NCI-H146 (cell line): ENCODE results near the gene MDM2.
"Not testable (repeated sequence)": the region's sequence is repeated elsewhere in the genome, so short reads cannot be mapped to it uniquely, and the experiment has no call there.

Experiments used
- DNase-seq: peaks from one replicate; lab custom pipeline; 2025; lab: John Stamatoyannopoulos, UW

Gene MDM2

GRCh38 chr12:68827895-68828671, 20.1 kb downstream of the MDM2 start:
- DNase-seq = no peak

- DNase-seq = no peak
Measured at GRCh38 chr12:68828672-68829068, 20.7 kb downstream of the MDM2 start.

DNA sequence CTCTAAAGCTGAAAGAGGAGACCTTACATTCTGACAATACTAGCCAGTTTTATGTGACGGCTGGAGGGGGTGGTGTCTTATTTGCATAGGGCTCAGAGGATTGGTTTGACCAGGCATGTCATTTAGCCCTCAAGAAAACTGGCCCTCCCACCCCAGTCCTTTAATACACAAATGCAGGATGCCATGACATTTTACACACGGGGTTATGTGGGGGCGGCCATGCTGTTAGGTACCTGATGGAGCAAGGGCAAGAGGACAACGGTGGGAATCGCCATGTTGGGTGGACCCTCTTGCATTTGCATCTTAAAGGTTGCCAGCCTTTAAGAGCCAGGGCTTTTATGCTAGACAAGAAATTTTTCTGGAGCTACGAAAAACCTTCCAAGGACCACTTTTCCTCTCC, 23.3 kb downstream of the MDM2 start:
- no peak for DNase-seq

- no peak for DNase-seq
Measured at GRCh38 chr12:68831751-68832503, 23.9 kb downstream of the MDM2 start.

GRCh38 chr12:68832504-68832867, 24.5 kb downstream of the MDM2 start:
- no peak for DNase-seq

GRCh38 chr12:68833508-68833907, 25.5 kb downstream of the MDM2 start:
- DNase-seq = no peak

GRCh38 chr12:68835333-68835908, 27.4 kb downstream of the MDM2 start:
- DNase-seq = no peak

- no peak for DNase-seq
Measured at GRCh38 chr12:68837215-68837614, 29.2 kb downstream of the MDM2 start.

- DNase-seq = no peak
Measured at GRCh38 chr12:68838046-68838886, 30.3 kb downstream of the MDM2 start.

DNA sequence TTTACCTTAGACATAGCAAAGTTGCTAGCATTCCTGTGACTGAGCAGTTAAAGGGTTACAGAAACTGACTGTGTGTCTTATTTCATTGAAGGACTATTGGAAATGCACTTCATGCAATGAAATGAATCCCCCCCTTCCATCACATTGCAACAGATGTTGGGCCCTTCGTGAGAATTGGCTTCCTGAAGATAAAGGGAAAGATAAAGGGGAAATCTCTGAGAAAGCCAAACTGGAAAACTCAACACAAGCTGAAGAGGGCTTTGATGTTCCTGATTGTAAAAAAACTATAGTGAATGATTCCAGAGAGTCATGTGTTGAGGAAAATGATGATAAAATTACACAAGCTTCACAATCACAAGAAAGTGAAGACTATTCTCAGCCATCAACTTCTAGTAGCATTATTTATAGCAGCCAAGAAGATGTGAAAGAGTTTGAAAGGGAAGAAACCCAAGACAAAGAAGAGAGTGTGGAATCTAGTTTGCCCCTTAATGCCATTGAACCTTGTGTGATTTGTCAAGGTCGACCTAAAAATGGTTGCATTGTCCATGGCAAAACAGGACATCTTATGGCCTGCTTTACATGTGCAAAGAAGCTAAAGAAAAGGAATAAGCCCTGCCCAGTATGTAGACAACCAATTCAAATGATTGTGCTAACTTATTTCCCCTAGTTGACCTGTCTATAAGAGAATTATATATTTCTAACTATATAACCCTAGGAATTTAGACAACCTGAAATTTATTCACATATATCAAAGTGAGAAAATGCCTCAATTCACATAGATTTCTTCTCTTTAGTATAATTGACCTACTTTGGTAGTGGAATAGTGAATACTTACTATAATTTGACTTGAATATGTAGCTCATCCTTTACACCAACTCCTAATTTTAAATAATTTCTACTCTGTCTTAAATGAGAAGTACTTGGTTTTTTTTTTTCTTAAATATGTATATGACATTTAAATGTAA, 31.5 kb downstream of the MDM2 start:
- no peak for DNase-seq

- DNase-seq = not testable (repeated sequence)
Measured at GRCh38 chr12:68841175-68841574, 33.2 kb downstream of the MDM2 start.

GRCh38 chr12:68841717-68842116, 33.7 kb downstream of the MDM2 start:
- DNase-seq = no peak

- no peak for DNase-seq
Measured at GRCh38 chr12:68842123-68842522, 34.1 kb downstream of the MDM2 start.

GRCh38 chr12:68842784-68843567, 35.0 kb downstream of the MDM2 start:
- no peak for DNase-seq

DNA sequence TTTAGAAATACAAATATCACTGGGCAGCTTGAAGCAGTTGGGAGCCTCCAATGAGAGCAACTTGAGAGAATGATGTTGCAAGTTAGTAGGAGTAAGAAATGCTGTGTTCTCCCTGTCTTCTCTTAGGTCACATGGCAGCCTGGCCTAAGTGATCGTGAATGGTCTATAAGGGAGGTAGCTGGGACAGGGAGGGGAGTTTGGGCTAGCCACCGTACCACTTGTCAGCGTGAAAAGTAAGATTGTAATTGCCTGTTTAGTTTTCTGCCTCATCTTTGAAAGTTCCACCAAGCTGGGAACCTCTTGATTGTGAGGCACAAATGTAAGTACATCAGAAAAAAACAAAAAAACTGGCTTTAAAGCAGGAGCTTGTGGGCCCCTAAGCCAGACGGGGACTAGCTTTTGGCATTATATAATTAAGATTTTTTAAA, 36.4 kb downstream of the MDM2 start:
- no peak for DNase-seq

GRCh38 chr12:68844788-68845695, 37.1 kb downstream of the MDM2 start:
- no peak for DNase-seq

DNA sequence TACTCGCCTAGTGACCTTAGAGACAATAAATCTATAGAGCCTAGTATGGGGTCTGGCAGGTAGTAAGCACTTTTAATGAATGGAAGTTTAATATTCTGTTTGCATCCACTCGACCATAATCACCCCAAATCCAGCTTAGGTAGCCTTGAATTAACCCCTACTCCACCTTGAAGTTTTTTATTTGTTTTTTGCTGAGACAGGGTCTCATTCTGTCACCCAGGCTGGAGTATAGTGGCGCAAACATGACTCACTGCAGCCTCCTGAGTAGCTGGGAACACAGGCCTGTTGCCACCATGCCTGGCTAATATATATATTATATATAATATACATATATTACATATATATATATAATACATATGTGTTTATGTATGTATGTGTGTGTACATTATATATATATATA, 38.8 kb downstream of the MDM2 start:
- DNase-seq = no peak

- no peak for DNase-seq
Measured at GRCh38 chr12:68850390-68850789, 42.4 kb downstream of the MDM2 start.
